DMS 273 treated with DMSO at 0.1 percent for 48 hours (cell line): ENCODE data around the gene LMX1A.

ENCODE experiments used
- DNase-seq: peaks from one replicate; lab custom pipeline; 2025; lab: John Stamatoyannopoulos, UW

The LMX1A gene

DNA sequence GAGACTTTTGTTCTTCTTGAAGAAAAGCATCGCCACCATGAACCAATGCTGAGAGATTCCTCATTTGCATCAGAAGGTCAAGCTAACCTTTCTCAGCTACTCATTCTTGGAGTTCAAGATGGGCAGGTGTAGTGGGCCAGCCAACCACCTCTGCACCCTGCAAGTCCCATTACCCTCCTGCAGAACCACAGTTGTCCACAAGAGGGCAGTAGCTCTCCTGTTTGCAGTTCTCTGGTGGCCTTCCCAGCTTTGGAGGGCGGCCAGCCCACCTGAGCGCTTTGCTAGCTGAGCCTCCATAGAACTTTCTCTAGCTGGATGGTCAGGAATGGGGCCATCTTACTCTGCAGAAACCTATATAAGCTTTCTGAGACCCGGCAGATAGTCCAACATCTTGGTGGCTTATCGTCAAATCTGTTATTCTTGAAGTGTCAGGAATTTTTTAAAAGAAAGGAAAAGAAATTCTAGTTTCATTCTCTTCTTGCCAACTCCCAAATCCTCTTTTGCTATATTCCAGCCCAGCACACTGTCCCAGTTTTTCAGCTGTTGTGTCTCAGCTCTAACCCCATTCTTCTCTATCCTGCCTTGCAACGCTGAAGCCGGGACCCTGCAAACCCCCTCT, 11.0 kb upstream of the LMX1A start:
- DNase-seq, result peak; percentile 41

DNA sequence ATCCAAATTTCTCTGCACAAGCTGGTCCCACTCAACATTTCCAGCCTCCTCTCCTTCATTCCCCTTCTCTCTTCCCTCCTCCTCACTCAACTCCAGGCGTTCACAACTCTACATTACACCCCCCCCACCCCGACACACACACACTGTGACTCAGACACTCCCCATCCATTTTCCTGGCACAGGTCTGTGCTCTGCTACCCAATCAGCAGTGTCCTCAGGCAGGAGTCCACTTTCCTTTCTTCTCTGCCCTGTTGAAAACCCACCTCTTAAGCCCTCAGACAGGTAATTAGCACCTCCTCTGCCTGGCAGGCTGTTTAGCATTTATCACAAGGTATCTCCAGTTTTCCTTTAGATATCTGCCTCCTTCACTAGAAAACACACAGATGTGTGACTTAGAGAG, 8.8 kb upstream of the LMX1A start:
- no peak for DNase-seq

GRCh38 chr1:165364568-165365133, 8.1 kb upstream of the LMX1A start:
- peak; percentile 57 for DNase-seq

DNA sequence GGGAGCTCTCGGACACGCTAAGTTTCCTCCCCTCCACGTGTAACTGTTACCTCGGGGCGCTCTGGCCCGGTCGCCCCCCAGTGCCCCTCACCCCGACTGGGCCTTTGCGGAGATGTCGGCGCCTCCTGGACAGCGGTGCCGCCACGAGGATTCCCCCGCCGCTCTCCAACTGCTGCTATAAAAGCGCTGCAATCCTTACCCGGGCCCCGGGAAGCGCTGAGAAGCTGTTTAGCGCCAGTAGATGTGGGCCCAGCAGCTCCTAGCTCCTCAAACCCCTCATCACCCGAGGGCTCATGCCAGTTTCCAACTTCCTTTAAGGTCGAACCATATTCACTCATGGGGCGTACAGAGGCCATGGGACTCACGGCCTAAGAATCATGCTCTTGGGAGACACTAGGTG, 361 bp upstream of the LMX1A start:
- no peak for DNase-seq

DNA sequence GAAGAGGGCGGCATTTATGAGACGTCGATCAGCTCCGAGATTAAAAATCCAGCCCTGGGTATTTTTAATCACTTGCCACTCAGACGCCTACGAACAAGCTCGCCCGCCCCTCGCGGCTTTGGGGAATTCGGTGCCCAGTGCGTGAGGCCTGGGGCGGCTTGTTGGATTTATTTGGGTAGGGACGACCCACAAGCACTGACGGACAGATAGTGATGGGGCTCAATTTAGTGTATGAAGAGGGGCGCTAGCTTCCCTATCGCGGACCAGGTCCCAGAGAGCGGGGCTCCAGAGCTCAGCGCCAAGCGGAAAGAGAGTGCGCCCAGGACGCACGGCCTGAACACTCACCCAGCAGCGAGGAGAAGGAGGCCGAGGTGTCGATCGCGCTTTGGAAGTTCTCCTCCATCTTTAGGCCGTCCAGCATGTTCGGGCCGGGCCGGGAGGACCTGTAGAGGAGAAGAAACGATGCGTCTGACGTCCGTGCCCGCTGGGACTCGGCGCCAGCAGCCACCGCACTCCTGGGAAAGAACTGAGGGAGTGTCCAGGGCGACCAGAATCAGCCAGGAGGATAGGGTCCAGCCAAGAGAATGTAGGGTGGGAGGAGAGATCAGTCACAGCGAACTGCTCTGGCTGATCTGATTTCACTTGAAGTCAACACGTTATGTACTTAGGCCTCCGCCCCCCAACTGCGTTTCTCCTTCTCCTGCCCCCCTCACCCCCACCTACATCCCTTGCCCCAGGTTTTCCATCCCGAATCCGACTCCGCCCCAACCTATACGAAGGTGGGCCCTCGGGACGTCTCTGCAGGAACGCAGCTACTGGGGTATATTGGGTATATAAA, 1.2 kb downstream of the LMX1A start:
- DNase-seq, result no peak

DNA sequence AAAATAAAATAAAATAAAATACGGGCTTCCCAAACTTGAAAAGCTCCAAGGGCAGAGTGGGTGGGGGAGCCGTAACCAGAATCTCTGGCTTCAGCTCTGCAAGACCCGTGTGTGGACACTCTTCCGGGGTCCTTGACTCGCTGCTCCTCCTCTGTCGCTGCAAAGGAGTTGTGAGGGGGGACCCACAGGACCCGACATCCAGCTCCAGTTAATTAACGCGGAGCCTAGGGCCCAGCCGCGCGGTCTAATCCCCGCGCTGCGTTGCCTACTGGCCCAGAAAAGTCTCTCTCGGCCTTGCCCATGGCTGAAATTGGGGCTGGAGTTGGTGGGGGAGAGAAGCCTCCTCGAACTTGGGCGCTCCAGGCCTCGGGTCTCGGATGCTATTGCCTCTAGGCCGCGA, 1.8 kb downstream of the LMX1A start:
- no peak for DNase-seq

DNA sequence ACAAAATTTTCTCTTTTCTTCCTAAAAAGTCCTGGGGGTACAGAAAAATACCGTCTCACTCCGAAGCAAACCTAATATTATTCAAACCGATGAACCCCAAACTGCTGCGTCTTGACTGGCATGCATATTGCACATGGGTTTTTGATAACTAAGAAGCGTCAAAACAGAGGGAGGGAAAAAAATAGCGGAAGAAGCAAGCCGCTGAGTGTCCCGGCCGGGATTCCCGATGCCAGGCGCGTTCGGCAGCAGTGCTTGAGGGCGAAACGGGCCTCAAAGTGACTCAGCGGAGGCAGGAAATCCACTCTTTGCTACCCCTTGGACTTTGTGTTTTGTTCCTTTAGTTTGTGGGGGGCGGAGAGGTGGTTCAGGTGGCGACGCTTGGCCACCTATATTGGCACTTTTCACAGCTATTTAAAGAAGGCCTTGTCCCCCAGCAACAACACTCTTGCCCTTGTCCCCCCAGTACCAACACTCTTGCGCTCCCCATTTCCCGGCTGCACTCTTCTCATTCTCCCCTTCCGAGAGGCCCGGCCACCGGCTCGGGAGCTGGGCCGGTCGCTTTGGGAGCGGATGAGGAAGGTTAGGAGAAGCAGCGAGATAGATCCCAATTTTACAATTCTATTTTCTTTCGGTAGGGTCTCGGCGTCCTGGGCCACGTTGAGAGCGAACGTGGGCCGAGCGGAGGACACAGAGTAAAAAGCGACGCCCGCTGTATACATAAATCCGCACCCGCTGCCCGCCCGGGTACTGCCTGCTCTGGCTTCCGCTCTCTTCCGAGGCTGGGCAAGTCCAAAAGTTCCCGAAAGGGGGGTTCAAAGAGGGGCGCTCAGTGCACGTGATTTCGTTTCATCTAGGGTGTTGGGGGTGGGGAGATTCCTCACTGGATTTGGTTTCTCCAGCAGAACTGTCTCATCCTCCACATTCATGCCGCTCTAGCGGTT, 2.5 kb downstream of the LMX1A start:
- DNase-seq, result no peak

- DNase-seq, result no peak
Observed at GRCh38 chr1:165352442-165353293, 3.8 kb downstream of the LMX1A start.

- no peak for DNase-seq
Observed at GRCh38 chr1:165351863-165352441, 4.6 kb downstream of the LMX1A start.

DNA sequence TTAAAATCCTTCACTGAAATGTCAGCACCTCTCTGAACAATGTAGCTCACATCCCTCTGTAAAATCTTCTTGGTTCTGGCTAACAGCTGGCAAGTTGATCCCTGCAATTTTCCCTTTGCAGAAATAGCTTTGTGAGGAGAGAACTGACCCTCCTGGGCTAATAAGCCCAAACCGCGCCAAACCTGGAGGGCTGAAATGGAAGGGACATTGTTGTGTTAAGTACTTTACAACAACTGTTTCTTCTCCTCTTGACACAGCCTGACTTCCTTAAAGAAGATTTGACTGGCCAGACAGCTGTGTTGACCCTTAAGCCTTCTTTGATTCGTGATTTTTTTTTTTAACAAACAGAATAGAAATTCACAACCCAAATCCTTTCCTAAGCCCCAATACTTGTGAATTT, 5.7 kb downstream of the LMX1A start:
- no peak for DNase-seq

DNA sequence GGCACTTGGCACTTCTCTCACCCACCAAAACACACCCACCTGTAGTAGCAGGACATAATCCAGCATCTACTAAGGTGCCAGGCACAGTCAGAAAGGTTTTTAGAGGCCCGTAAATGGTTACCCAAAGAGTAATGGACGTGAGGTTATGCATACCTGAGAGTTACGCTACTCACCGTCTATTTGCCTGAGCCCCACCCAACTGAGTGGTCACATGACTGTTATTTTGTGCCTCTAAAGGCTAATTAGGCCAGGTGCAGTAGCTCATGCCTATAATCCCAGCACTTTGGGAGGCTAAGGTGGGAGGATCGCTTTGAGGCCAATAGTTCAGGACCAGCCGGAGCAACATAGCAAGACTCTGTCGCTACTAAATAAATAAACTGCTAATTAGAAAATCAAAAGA, 11.0 kb downstream of the LMX1A start:
- no peak for DNase-seq

- no peak for DNase-seq
Observed at GRCh38 chr1:165344736-165345135, 11.8 kb downstream of the LMX1A start.

GRCh38 chr1:165344198-165344597, 12.3 kb downstream of the LMX1A start:
- DNase-seq, result no peak

DNA sequence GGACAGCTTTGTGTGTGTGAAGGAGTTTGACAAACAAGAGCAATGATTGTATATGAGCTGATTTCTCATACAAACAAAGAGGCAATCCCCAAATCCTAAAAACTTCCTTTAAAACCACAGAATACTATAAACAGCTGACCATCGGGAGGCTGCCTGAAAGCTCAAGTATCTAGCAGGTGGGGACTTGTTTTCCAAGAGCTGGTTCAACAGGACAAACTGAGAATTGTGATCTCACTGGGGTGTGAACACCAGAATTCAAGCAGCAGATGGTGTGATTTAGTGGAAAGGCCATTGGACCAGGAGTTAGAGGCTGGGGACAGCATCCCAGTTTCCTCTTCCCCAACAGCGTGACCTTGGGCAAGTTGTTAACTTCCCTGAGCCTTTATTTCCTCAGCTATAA, 13.9 kb downstream of the LMX1A start:
- DNase-seq, result peak; percentile 46

DNA sequence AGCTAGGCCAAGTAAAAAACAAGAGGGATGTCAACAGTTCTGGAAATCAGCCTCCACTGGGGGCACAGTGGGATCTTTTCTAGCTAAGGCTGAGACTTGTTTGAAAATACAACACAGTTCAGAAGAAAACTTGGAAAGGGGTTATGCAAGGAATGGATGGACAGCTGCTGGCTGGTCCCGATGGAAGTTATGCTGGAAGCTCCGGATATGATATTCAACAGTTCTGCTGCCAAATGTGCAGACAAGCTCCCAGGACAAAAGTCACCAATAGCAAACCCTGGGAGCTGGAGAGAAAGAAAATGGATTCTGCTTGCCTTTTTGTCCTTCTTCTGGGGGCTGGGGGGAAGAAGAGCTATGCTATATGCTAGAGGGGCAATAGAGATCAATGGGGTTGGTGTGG, 14.3 kb downstream of the LMX1A start:
- no peak for DNase-seq

DNA sequence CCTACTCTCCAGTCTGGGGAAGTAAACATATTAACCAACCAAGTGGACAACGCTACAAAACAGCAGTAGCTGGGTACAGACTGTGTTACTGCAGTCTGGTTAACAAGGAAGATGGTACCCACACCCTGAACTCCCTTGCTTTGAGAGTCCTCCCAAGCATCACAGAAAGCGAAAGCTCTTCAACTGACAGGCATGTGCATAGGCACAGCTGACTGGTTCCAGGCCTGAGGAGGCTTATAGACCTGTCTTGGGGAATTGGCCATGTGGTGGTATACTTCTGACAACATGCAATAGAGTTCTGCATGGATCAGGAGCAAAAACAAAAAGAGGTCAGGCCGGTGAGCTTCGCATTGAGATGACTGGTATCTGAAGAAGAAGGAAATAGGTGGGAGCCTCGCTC, 17.4 kb downstream of the LMX1A start:
- no peak for DNase-seq

DNA sequence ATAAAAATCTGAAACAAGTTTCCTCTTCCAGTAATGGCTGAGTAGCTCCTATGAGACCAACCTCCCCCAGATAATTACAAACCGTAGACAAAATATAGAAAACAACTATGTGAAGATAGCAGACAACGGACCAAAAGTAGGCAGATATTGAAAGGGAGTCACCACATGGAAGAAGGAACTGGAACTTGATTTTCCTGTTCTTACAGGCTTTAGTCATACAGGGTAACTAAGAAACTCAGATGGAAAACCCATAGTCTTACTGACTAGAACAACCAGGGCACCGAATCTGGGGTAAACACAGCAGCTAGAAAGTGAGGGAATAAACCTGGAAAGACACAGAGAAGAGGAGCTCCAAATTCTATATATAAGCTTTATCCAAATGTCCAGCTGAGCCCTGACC, 26.0 kb downstream of the LMX1A start:
- DNase-seq, result no peak

DNA sequence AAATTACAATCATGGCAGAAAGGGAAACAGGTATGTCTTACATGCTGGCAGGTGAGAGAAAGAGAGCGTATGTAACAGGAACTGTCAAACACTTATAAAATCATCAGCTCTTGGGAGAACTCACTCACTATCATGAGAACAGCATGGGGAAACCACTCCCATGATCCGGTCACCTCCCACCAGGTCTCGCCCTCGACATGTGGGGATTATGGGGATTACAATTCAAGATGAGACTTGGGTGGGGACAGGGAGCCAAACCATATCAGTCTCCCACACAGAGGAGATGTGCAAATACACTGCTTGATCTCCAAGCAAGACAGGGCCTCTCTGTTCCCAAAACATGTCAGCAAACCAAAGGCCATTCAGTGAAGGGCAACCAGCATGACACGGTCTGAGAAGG, 27.4 kb downstream of the LMX1A start:
- no peak for DNase-seq

GRCh38 chr1:165328136-165328535, 28.4 kb downstream of the LMX1A start:
- peak; percentile 46 for DNase-seq

DNA sequence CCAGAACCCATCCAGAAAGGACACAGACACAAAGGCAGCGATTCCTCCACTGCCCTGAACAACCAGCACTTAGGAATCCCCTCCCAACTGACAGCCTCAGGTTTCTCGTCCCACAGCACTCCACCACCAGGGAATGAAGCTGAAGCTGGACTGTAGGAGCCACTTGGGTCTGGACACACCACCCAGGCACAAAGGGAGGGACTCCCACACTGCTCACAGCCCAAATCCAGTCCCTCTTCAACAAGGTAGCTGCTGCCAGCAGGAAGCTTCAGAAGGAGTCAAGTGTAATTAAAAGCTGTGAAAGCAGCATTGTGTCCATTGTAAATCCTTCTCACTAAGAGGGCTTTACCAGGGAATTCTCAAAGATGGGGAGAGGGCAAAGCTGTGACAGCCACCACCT, 29.0 kb downstream of the LMX1A start:
- DNase-seq, result no peak
